ENCODE measurements around the gene ADGRF1.

GRCh38 chr6:47080083-47080596 lies 38.0 kb upstream of the ADGRF1 start:
- TF ChIP-seq CTCF (conservative IDR thresholded peaks at IDR 0.05; ENCODE audit: low read depth, low read length): no peak
- no peak for TF ChIP-seq EZH2phosphoT487 (IDR thresholded peaks at IDR 0.05; ENCODE audit: borderline replicate concordance, low read length)
- no peak for TF ChIP-seq EZH2 (IDR thresholded peaks at IDR 0.05; ENCODE audit: low read length, unreplicated experiment)

Data from PC-3 (cell line).